ENCODE measurements around the gene RNF152. TPM values are rescaled to one million over a fixed set of nuclear protein-coding genes. Genes with fewer than 3 reads are reported as not detected.

The RNF152 gene
- polyA plus RNA-seq, 1 of the 3 experiments (the other 2 are of a cell fraction): 6.6 TPM

DNA sequence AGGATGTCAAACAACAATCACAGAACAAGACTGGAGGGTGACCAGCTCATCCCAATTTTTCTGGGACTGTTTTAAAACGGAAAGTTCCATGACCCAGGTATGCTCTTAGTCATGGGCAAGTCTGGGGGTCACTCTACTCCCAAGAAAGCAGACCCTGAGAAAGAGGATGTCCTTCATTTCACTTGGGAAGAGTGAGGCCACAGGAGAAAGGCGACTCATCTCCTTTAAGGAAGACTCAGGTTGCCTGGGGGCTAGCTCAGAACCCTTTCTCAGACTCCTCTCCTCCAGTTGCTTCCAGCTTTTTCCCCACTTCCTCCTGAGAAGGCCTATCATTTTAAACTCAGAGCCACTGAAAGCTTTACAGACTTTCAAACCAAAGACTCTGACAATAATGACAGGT lies 9.3 kb downstream of the RNF152 start:
- TF ChIP-seq FOXJ3 (CRISPR knock-in tag; IDR thresholded peaks at IDR 0.05) (no peak), ELF1 (IDR thresholded peaks at IDR 0.05) (no peak), TAF1 (IDR thresholded peaks at IDR 0.05; ENCODE audit: borderline replicate concordance, low read depth, low read length) (no peak), JUND (IDR thresholded peaks at IDR 0.05) (no peak), MXI1 (IDR thresholded peaks at IDR 0.05; ENCODE audit: low read depth, low read length) (no peak), CHD2 (IDR thresholded peaks at IDR 0.05; ENCODE audit: low read length, partially characterized antibody) (no peak), RXRA (IDR thresholded peaks at IDR 0.05; ENCODE audit: borderline replicate concordance, low read depth) (no peak), TEAD4 (IDR thresholded peaks at IDR 0.05; ENCODE audit: borderline replicate concordance, insufficient read depth) (no peak)
- TF ChIP-seq, protein P1, sequence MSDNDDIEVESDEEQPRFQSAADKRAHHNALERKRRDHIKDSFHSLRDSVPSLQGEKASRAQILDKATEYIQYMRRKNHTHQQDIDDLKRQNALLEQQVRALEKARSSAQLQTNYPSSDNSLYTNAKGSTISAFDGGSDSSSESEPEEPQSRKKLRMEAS (IDR thresholded peaks at IDR 0.05; ENCODE audit: low read depth): no peak
- TF ChIP-seq, protein P2, sequence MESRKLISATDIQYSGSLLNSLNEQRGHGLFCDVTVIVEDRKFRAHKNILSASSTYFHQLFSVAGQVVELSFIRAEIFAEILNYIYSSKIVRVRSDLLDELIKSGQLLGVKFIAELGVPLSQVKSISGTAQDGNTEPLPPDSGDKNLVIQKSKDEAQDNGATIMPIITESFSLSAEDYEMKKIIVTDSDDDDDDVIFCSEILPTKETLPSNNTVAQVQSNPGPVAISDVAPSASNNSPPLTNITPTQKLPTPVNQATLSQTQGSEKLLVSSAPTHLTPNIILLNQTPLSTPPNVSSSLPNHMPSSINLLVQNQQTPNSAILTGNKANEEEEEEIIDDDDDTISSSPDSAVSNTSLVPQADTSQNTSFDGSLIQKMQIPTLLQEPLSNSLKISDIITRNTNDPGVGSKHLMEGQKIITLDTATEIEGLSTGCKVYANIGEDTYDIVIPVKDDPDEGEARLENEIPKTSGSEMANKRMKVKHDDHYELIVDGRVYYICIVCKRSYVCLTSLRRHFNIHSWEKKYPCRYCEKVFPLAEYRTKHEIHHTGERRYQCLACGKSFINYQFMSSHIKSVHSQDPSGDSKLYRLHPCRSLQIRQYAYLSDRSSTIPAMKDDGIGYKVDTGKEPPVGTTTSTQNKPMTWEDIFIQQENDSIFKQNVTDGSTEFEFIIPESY (IDR thresholded peaks at IDR 0.05; ENCODE audit: borderline replicate concordance, low read depth): no peak
- TF ChIP-seq, protein P3, sequence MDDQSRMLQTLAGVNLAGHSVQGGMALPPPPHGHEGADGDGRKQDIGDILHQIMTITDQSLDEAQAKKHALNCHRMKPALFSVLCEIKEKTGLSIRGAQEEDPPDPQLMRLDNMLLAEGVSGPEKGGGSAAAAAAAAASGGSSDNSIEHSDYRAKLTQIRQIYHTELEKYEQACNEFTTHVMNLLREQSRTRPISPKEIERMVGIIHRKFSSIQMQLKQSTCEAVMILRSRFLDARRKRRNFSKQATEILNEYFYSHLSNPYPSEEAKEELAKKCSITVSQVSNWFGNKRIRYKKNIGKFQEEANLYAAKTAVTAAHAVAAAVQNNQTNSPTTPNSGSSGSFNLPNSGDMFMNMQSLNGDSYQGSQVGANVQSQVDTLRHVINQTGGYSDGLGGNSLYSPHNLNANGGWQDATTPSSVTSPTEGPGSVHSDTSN (IDR thresholded peaks at IDR 0.05): no peak
- H3K9me2 ChIP-seq: no peaks in the 10 kb centered on the region
- no peak overlapping the region for H3K9ac ChIP-seq
- H3K36me3 ChIP-seq (replicated peaks in 1 of 2; ENCODE audit: control insufficient read depth in 1 of 2, insufficient read depth in 2 of 2, low read length in 1 of 2): peaks cover 18 to 41% of the 10 kb centered on the region in 2 experiments
- no peak overlapping the region for H3K4me2 ChIP-seq
- ChIA-PET CTCF (interaction anchor here (1.7 to 2.0 kb wide), 2 partner anchors 10 to 248 kb away, joined by 4 to 5 read pairs; no protein-coding TSS in a partner anchor), POLR2A (no interaction called here)
- peaks cover 39% of the 10 kb centered on the region; the same call in 1 of the 2 replicates for H4K20me1 ChIP-seq (ENCODE audit: insufficient read depth)
- H3F3A ChIP-seq (replicated peaks; ENCODE audit: insufficient read depth): peaks cover 31% of the 10 kb centered on the region
- H3K4me3 ChIP-seq (ENCODE audit: low read depth in 2 of 2, low read length in 1 of 2): no peak overlapping the region
- no peak for DNase-seq
- 85% methylated on average over 2 of the region's 2 CpGs for WGBS (ENCODE audit: low lambda C conversion rate)
- peaks cover 60% of the 10 kb centered on the region for H3K79me2 ChIP-seq (ENCODE audit: insufficient read depth)
- no peaks in the 10 kb centered on the region for H3K27me3 ChIP-seq (ENCODE audit: insufficient read depth)
- peaks cover 15 to 16% of the 10 kb centered on the region in 2 experiments for H3K4me1 ChIP-seq (ENCODE audit: control insufficient read depth in 1 of 2, insufficient read depth in 2 of 2, low read depth in 1 of 2, low read length in 1 of 2)
- H2AFZ ChIP-seq (ENCODE audit: low read depth): no peak overlapping the region
- no peaks in the 10 kb centered on the region for H3K9me3 ChIP-seq
- H3K27ac ChIP-seq (ENCODE audit: low read depth in 2 of 2, low read length in 1 of 2): peak overlapping the region; percentile 23 to 77; a peak in 3 of 4 replicates

DNA sequence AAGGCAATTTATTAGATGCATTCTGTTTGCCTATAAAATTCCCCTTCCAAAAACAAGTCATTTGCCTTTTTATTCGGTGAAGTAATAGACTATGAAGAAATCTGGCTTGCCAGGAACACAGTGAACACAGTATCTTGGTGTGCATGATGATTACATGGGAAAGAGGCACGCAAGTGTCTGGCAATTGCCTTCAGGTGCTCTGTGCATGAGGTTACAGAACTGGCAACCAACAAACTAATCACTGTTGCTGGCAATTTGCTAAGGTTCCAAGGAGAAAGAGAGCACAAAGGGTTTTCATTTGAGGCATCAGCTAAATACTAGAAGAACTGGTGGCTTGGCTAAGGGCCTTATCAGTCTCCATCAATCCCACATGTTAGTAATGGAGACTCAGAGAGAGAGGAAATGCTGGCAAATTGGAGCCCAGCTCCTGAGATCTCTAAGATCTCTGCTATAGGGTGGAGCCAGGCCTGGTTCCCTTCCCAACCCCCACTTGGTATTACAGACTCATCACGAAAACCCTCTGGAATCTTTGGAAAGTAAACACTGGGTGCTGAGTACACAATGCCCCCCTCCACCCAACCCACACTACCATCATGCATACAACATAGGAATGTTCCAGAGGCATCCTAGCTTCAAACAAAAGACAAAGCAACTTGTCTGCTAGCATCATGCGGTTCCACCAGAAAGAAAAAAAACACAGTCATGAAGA lies 10.4 kb downstream of the RNF152 start:
- H3K4me1 ChIP-seq (ENCODE audit: control insufficient read depth in 1 of 2, insufficient read depth in 2 of 2, low read depth in 1 of 2, low read length in 1 of 2): peaks cover 15 to 16% of the 10 kb centered on the region in 2 experiments
- peak overlapping the region; percentile 77 to 78 for H3K27ac ChIP-seq (ENCODE audit: low read depth in 2 of 2, low read length in 1 of 2)
- peaks cover 22 to 35% of the 10 kb centered on the region in 2 experiments for H3K36me3 ChIP-seq (replicated peaks in 1 of 2; ENCODE audit: control insufficient read depth in 1 of 2, insufficient read depth in 2 of 2, low read length in 1 of 2)
- no peak overlapping the region for H2AFZ ChIP-seq (ENCODE audit: low read depth)
- ChIA-PET CTCF (interaction anchor here (1.0 to 2.0 kb wide), 3 partner anchors 11 to 18 kb away, joined by 3 to 5 read pairs (median 4); no protein-coding TSS in a partner anchor), POLR2A (interaction anchor here (0.6 to 0.8 kb wide), 2 partner anchors 24 to 26 kb away, joined by 3 read pairs; no protein-coding TSS in a partner anchor)
- peaks cover 41% of the 10 kb centered on the region; the same call in 1 of the 2 replicates for H4K20me1 ChIP-seq (ENCODE audit: insufficient read depth)
- peak overlapping the region; percentile 7; the same call in 1 of the 2 replicates for H3K9ac ChIP-seq
- 43% methylated on average over 4 of the region's 4 CpGs for WGBS (ENCODE audit: low lambda C conversion rate)
- peaks cover 49% of the 10 kb centered on the region for H3K79me2 ChIP-seq (ENCODE audit: insufficient read depth)
- no peaks in the 10 kb centered on the region for H3K27me3 ChIP-seq (ENCODE audit: insufficient read depth)
- peak overlapping the region; percentile 54 for H3K4me2 ChIP-seq
- H3K9me3 ChIP-seq: no peaks in the 10 kb centered on the region
- H3K4me3 ChIP-seq (ENCODE audit: low read depth in 2 of 2, low read length in 1 of 2): no peak overlapping the region
- peaks cover 31% of the 10 kb centered on the region for H3F3A ChIP-seq (replicated peaks; ENCODE audit: insufficient read depth)
- H3K9me2 ChIP-seq: no peaks in the 10 kb centered on the region
- DNase-seq: peak; percentile 67
- TF ChIP-seq, protein P2 (IDR thresholded peaks at IDR 0.05; ENCODE audit: borderline replicate concordance, low read depth): no peak
- TF ChIP-seq GATA2 (CRISPR knock-in tag; IDR thresholded peaks at IDR 0.05) (peak; percentile 85), POLR2AphosphoS5 (IDR thresholded peaks at IDR 0.05; ENCODE audit: low read depth, low read length) (no peak; the same call in 1 of the 2 replicates), GABPA (IDR thresholded peaks at IDR 0.05; ENCODE audit: low read depth) (no peak), NRF1 (IDR thresholded peaks at IDR 0.05; ENCODE audit: low read depth, low read length) (no peak), FOSL2 (IDR thresholded peaks at IDR 0.05; ENCODE audit: borderline replicate concordance, low read depth) (peak; percentile 31; the same call in 1 of the 2 replicates), RAD21 (IDR thresholded peaks at IDR 0.05; ENCODE audit: low read length) (peak; percentile 26), JUND (IDR thresholded peaks at IDR 0.05) (peak; percentile 39), FOXJ3 (CRISPR knock-in tag; IDR thresholded peaks at IDR 0.05) (no peak), FOXM1 (IDR thresholded peaks at IDR 0.05; ENCODE audit: low read depth) (no peak), YY1 (IDR thresholded peaks at IDR 0.05; ENCODE audit: low read depth) (no peak), ELF1 (IDR thresholded peaks at IDR 0.05) (no peak)
- TF ChIP-seq, protein P4, sequence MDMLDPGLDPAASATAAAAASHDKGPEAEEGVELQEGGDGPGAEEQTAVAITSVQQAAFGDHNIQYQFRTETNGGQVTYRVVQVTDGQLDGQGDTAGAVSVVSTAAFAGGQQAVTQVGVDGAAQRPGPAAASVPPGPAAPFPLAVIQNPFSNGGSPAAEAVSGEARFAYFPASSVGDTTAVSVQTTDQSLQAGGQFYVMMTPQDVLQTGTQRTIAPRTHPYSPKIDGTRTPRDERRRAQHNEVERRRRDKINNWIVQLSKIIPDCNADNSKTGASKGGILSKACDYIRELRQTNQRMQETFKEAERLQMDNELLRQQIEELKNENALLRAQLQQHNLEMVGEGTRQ (IDR thresholded peaks at IDR 0.05; ENCODE audit: borderline replicate concordance, low read depth, low read length): no peak
